ENCODE results near the gene ANK3.

GRCh38 chr10:60262647-60263126 lies 127.0 kb downstream of the ANK3 start:
- TF ChIP-seq CTCF (IDR thresholded peaks at IDR 0.05) (no peak), PRRX2 (CRISPR knock-in tag; IDR thresholded peaks at IDR 0.05) (no peak), FOXP1 (CRISPR knock-in tag; IDR thresholded peaks at IDR 0.05; ENCODE audit: borderline replicate concordance) (no peak), KAT7 (CRISPR knock-in tag; IDR thresholded peaks at IDR 0.05; ENCODE audit: borderline replicate concordance) (no peak), PRDM15 (CRISPR knock-in tag; IDR thresholded peaks at IDR 0.05) (no peak), HMGXB4 (CRISPR knock-in tag; IDR thresholded peaks at IDR 0.05) (no peak), ZNF263 (CRISPR knock-in tag; IDR thresholded peaks at IDR 0.05; ENCODE audit: low read depth) (no peak), CREB1 (CRISPR knock-in tag; IDR thresholded peaks at IDR 0.05) (no peak), JUN (CRISPR knock-in tag; IDR thresholded peaks at IDR 0.05) (no peak), ELF4 (CRISPR knock-in tag; IDR thresholded peaks at IDR 0.05; ENCODE audit: low read depth) (no peak), ESRRA (CRISPR knock-in tag; IDR thresholded peaks at IDR 0.05; ENCODE audit: borderline replicate concordance) (no peak), FOXJ3 (CRISPR knock-in tag; IDR thresholded peaks at IDR 0.05; ENCODE audit: borderline replicate concordance) (no peak), NFE2L1 (CRISPR knock-in tag; IDR thresholded peaks at IDR 0.05) (no peak), USF2 (CRISPR knock-in tag; IDR thresholded peaks at IDR 0.05) (no peak)

All from WTC11 (cell line).